ENCODE results near the gene NBEA. TPM values are rescaled to one million over a fixed set of nuclear protein-coding genes. Genes with fewer than 3 reads are reported as not detected.
A peak's percentile ranks its signal among the peaks of the same experiment; 100 is the strongest.
"Not testable (repeated sequence)": the region's sequence is repeated elsewhere in the genome, so short reads cannot be mapped to it uniquely, and the experiment has no call there.

Gene NBEA
- total RNA-seq, 1 experiment from 2014 or later: 5.1 TPM

- no peak for DNase-seq (ENCODE audit: low spot score)
- in situ Hi-C loops (cut with HindIII; ENCODE audit: low sequenced_read_pairs): no loop called here
Measured at GRCh38 chr13:34944274-34944634, 2.2 kb downstream of the NBEA start.

DNA sequence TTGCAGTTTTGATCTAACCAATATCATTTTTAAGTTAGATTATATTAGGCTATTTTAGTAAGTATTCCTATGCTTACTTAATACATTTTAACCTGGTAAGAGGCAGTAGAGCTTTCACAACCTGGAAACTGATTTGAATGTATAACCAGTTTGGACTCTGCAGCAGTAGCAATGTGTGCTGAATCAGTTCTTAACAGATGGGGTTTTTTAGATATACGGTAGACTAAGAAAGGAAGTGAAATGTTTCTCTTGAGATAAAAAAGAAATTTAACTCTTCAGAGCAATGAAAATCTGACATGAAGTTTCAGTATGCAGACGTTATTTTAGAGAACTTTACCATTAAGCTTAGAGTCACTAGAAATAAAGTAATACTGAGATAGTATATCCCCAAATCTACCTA, 2.7 kb downstream of the NBEA start:
- peak; percentile 45 for DNase-seq (ENCODE audit: low spot score)
- in situ Hi-C loops (cut with HindIII; ENCODE audit: low sequenced_read_pairs): no loop called here

DNA sequence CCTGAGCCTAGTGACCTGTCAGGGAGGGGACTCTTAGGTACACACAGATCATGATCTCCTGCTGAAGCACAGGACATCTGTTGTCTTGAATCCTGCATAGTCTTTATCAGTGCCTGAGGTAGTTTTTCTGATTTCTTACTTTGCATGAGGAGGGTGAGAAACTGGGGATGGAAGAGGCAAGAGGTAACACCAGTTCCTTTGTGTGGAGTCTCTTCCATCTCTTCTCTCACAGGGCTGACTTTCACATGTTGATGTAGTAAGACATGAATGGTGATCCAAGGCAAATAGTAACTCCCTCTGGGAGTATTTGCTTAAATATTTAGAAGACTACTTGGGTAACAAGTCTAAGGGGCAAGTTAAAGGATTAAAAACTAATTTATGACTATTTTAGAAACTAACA, 9.5 kb downstream of the NBEA start:
- no peak for DNase-seq (ENCODE audit: low spot score)
- in situ Hi-C loops (cut with HindIII; ENCODE audit: low sequenced_read_pairs): no loop called here

DNA sequence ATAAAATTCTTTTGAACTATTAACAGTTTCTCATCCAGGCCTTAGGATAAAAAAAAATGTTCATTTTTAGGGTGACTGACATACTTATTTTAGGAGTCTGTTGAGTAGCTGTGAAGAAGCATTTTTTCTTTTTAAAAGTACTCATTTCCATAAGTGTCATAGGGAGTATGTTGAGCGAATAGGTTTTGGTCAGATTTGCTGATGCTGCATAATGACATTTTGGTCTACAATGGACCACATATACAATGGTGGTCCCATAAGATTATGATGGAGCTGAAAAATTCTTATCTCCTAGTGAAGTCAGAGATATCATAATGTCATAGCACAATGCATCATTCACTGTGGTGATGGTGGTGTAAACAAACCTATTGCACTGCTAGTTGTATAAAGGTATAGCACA, 17.4 kb downstream of the NBEA start:
- DNase-seq (ENCODE audit: low spot score): no peak
- in situ Hi-C loops (cut with HindIII; ENCODE audit: low sequenced_read_pairs): no loop called here

- no peak for DNase-seq (ENCODE audit: low spot score)
- in situ Hi-C loops (cut with HindIII; ENCODE audit: low sequenced_read_pairs): no loop called here
Measured at GRCh38 chr13:34964558-34964957, 22.5 kb downstream of the NBEA start.

DNA sequence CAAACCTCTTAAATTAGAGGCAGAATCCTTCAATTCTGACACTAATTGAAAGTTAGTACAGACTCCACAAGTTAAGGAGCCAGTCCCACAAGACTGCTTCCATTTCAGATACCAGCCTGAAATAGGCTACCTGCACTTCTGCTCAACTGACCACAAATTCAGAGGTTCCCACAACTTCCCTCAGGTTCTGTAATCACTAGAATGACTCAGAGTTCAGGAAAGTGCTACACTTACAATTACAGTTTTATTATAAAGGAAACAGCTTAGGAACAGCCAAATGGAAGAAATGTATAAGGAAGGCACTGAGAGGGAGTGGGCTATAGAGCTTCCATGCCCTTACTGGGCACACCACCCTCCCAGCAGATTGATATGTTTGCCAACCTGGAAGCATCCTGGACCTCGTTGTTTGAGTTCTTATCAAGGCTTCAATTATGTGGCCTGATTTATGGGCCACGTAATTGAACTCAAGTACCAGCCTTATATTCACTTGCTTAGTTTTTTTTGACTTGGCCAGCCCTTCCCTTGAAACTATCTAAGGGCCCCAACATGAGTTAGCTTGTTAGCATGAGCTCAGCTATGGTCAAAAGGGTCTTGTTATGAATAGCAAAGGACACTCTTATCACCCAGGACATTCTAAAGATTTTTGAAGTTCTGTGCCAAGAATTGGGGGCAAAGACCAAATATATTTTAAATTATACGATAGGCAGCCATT, 25.9 kb downstream of the NBEA start:
- in situ Hi-C loops (cut with HindIII; ENCODE audit: low sequenced_read_pairs): no loop called here
- no peak for DNase-seq (ENCODE audit: low spot score)

DNA sequence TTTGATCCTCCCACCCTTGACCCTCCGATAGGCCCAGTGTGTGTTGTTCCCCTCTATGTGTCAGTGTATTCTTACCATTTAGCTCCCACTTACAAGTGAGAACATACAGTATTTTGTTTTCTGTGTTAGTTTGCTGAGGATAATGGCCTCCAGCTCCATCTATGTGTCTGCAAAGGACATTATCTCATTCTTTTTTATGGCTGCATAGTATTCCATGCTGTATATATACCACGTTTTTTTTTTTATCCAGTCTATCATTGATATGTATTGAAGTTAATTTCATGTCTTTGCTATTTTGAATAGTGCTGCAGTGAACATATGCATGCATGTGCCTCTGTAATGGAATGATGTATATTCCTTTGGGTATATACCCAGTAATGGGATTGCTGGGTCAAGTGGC, 27.5 kb downstream of the NBEA start:
- in situ Hi-C loops (cut with HindIII; ENCODE audit: low sequenced_read_pairs); DNase-seq (ENCODE audit: low spot score): not testable (repeated sequence)

DNA sequence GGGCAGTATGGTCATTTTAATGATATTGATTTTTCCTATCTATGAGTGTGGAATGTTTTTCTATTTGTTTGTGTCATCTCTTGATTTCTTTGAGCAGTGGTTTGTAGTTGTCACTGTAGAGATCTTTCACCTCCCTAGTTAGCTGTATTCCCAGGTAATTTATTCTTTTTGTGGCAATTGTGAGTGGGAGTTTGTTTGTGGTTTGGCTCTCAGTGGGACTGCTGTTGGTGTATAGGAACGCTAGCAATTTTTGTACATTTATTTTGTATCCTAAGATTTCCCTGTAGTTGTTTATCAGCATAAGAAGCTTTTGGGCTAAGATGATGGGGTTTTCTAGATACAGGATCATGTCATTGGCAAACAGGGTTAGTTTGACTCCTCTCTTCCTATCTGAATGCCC, 28.9 kb downstream of the NBEA start:
- DNase-seq (ENCODE audit: low spot score): no peak
- in situ Hi-C loops (cut with HindIII; ENCODE audit: low sequenced_read_pairs): no loop called here

GRCh38 chr13:34971473-34971872, 29.4 kb downstream of the NBEA start:
- no peak for DNase-seq (ENCODE audit: low spot score)
- in situ Hi-C loops (cut with HindIII; ENCODE audit: low sequenced_read_pairs): no loop called here

DNA sequence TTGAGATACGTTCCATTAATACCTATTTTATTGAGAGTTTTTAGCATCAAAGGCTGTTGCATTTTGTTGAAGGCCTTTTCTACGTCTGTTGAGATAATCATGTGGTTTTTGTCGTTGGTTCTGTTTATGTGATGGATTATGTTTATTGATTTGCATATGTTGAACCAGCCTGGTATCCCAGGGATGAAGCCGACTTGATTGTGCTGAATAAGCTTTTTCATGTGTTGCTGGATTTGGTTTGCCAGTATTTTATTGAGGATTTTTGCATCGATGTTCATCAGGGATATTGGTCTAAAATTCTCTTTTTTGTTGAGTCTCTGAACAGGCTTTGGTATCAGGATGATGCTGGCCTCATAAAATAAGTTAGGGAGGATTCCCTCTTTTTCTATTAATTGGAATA, 43.1 kb downstream of the NBEA start:
- DNase-seq (ENCODE audit: low spot score); in situ Hi-C loops (cut with HindIII; ENCODE audit: low sequenced_read_pairs): not testable (repeated sequence)

- in situ Hi-C loops (cut with HindIII; ENCODE audit: low sequenced_read_pairs): no loop called here
- no peak for DNase-seq (ENCODE audit: low spot score)
Measured at GRCh38 chr13:34988330-34988791, 46.3 kb downstream of the NBEA start.

DNA sequence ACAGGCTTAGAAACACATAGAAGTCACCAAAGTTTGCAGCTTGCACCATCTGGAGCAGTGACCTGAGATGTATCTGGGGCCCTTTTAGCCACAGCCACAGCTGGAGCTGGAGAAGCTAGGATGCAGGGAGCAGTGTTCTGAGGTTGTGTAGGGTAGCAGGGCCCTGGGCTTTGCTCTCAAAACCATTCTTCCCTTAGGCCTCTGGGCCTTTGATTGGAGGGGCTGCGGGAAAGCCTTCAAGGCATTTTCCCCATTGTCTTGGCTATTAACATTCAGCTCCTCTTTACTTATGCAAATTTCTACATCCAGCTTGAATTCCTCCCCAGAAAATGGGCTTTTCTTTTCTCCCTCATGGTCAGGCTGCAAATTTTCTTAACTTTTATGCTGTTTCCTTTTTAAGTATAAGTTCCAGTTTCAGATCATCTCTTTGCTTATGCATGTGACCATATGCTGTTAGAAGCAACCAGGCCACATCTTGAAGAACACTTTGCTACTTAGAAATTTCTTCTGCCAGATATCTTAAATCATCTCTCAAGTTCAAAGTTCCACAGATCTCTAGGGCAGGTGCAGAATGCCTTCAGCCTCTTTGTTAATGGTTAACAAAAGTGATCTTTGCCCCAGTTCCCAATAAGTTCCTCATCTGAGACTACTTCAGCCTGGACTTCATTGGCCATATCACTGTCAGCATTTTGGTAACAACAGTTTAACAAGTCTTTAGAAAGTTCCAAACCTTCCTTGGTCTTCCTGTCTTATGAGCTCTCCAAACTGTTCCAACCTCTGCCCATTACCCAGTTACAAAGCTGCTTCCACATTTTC, 48.5 kb downstream of the NBEA start:
- DNase-seq (ENCODE audit: low spot score): no peak
- in situ Hi-C loops (cut with HindIII; ENCODE audit: low sequenced_read_pairs): no loop called here

DNA sequence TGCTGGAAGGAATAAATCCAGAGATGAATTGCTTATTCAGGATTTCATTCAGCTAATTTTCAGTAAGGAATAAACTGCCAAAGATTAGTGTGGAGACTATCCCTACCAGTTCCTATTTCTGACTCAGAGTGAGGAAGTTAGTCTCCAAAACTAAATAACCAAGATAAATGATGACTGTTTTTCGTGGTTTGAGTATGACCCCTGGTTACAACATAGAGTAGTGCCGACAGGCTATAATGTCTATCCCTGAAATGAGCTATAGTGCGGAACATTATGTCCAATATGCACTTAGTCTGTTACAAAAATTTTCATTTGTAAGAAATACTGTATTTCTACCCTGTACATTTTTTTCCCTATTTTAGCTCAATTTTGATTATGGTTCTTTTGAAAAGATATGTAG, 51.4 kb downstream of the NBEA start:
- no peak for DNase-seq (ENCODE audit: low spot score)
- in situ Hi-C loops (cut with HindIII; ENCODE audit: low sequenced_read_pairs): no loop called here

DNA sequence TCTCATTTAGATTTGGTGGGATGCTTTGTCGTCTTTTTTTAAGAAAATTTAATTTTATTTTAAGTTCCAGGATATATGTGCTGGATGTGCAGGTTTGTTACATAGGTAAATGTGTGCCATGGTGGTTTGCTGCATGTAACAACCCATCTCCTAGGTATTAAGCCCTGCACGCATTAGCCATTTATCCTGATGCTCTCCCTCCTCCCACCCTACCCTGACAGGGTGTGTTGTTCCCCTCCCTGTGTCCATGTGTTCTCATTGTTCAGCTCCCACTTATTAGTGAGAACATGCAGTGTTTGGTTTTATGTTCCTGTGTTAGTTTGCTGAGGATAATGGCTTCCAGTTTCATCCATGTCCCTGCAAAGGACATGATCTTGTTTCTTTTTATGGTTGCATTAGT, 61.7 kb downstream of the NBEA start:
- DNase-seq (ENCODE audit: low spot score); in situ Hi-C loops (cut with HindIII; ENCODE audit: low sequenced_read_pairs): not testable (repeated sequence)

DNA sequence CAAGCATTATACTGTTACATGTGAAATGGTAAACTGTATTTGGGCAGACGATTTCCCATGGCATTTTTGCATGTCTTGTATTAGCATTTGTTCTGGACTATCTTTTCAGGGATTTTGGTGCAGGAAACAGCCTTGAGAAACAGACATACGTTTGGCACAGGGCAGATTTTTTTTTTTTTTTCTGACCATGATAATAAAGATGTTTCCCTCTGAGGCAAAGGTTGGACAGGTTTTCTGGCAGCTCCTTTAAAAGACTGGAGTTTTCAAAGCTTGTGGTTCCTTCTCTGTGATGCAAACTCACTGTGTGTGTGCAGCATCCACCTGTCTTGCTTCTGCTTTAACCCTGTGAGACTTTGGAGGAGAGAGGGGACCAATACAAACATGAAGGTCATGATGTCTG, 63.0 kb downstream of the NBEA start:
- in situ Hi-C loops (cut with HindIII; ENCODE audit: low sequenced_read_pairs): no loop called here
- peak; percentile 70 for DNase-seq (ENCODE audit: low spot score)

DNA sequence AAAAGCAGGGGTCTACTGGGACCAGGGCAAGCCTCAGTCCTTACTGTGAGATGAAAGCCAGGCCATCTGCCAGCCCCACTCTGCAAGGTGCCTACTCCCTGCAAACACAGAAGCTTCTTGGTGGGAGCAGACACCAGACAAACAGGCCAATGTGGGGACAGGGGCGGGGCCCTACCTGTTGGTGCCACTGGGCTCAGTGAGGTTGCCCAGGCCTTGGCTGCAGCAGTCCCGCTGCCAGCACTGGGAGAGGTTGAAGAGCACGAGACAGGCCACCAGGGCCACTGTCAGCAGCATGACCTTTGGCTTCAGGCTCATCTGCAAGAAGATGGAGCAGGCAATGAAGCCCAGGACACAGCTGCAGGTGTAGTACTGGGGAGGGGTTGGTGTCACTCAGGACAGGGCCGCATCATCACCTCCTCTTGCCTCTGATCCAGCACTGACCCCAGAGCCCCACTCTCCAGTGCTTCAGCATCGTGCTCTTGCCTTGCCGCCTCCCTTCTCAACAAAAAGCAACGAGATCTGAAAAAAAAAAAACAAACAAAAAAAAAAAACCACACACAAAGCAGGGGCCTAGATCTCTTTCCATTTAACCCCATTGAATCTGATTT, 72.6 kb downstream of the NBEA start:
- in situ Hi-C loops (cut with HindIII; ENCODE audit: low sequenced_read_pairs): no loop called here
- DNase-seq (ENCODE audit: low spot score): peak; percentile 36

DNA sequence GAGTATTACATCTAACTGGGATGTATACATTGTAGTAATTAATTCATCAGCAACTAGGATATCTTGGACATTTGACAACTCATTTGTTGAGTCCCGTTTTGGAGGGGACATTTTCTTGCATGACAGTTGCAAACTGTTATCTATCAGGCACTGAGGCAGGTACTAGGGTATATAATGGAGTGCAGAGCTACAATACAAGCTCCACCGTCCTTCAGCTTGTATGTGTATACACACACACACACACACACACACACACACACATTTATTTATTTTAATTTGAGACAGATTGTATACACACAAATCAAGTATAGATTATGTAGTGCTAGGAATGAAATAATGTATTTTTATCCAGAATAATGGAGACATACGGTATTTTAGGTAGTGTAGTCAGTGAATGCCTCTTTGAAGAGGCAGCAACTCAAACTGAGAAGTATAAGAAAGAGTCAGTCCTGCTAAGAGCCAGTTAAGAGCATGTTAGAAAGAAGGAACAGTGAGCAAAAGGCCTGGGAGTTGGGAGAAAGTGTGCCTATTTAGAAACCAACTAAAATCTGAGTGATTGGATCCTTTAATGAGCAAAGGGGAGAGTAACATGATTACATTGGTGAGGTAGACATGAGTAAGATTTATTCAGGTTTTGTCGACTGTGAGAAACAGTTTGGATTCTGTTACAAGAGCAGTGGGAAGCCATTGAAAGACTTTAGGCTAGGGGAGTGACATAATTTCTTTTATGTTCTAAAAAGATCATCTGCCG, 74.5 kb downstream of the NBEA start:
- DNase-seq (ENCODE audit: low spot score): peak; percentile 54
- in situ Hi-C loops (cut with HindIII; ENCODE audit: low sequenced_read_pairs): no loop called here

- no peak for DNase-seq (ENCODE audit: low spot score)
- in situ Hi-C loops (cut with HindIII; ENCODE audit: low sequenced_read_pairs): no loop called here
Measured at GRCh38 chr13:35025314-35025713, 83.2 kb downstream of the NBEA start.

- DNase-seq (ENCODE audit: low spot score): no peak
- in situ Hi-C loops (cut with HindIII; ENCODE audit: low sequenced_read_pairs): no loop called here
Measured at GRCh38 chr13:35028338-35028867, 86.3 kb downstream of the NBEA start.

Measured in G401 (cell line).